Cardiac septum (tissue), 1 donor: ENCODE measurements around the gene TLL1. TPM values are rescaled to one million over a fixed set of nuclear protein-coding genes. Genes with fewer than 3 reads are reported as not detected.

Experiments used
- DNase-seq: peaks from one replicate; pipeline ENCODE4 v3.0.0-alpha.2; 2020; ENCODE audit warnings: low spot score
- intact Hi-C: fragments of 100-400 bp; cut with DNase I; formaldehyde crosslinking; loops from one replicate; pipeline ENCODE4 v1.14.0; 2022
- long read RNA-seq: library from polyadenylated mRNA; unstranded; transcript quantifications from one replicate; pipeline ENCODE4 v2.0.0, GENCODE V29; 2021
- total RNA-seq: library from RNA; stranded (reverse); fragmentation: NEBNext Ultra II Directional; extraction: Animal tissue kit (Norgen Biotek cat#: 25700); gene quantifications from one replicate; pipeline ENCODE4 v1.2.1, GENCODE V29; 2021
- donor health status: DM: no; HTN: no; CAD: no.

Gene TLL1
- 0.67 TPM for total RNA-seq
- long read RNA-seq, partial matches to known transcripts: 1 of 1 reads
- long read RNA-seq, other reads (novel, unspliced or antisense): 0 of 1 reads

GRCh38 chr4:165872461-165873297, at the start of gene TLL1:
Gene TLL1, plus strand, starts transcription at chr4:165873237. Its CDS starts 668 bp downstream, at chr4:165873905.
- intact Hi-C loops: no loop called here
- no peak for DNase-seq

- no peak for DNase-seq
These were observed 46.9 kb upstream of the TLL1 start for GRCh38 chr4:165826166-165826565.

DNA sequence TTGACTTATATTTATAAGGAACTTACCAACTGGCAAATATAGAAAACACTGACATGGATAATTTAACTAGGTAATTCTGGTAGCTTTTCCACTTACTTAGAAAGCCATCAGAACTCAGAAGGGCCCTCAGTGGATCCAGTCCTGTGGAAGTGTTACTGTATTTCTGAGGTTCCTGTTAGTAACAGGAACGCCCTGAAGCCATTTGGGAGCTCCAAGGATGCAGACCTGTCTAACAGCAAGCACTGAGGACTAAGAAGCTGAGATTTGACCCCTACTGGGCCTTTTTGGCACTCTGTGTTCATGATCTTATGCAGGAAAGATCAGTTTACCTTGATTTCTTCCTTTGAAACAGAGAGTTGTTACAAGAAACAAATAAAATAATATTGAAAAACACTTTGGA, 46.0 kb upstream of the TLL1 start:
- no peak for DNase-seq
- intact Hi-C loops: no loop called here

More at GRCh38 chr4:165826166-165826565, 46.9 kb upstream of the TLL1 start:
- intact Hi-C loops: no loop called here

DNA sequence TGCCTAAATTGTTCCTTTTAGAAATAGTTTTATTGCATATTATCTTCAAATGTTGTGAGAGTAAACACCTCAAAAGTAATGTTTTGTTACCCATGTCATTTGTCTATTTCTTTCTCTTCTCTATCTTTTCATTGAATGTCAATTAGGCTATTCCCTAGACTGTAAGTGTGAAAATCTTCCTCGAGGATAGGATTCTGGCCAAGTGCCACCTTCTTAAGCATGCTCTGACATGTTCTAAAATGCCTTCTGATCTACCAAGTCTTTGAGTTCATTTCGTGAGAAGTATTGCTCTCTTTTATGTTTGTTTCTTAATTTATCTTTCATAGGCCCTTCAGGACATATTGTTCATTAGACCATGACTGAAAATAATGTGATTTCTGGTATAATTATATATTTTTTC, 44.1 kb upstream of the TLL1 start:
- intact Hi-C loops: no loop called here
- DNase-seq: no peak

- no peak for DNase-seq
- intact Hi-C loops: no loop called here
These were observed 38.9 kb upstream of the TLL1 start for GRCh38 chr4:165834116-165834515.

GRCh38 chr4:165838575-165838974, 34.5 kb upstream of the TLL1 start:
- no peak for DNase-seq
- intact Hi-C loops: no loop called here

- DNase-seq: no peak
- intact Hi-C loops: loop anchor here (10.0 kb wide), 1 partner anchor 215 kb away; no protein-coding TSS in a partner anchor
These were observed 33.3 kb upstream of the TLL1 start for GRCh38 chr4:165839615-165840333.

DNA sequence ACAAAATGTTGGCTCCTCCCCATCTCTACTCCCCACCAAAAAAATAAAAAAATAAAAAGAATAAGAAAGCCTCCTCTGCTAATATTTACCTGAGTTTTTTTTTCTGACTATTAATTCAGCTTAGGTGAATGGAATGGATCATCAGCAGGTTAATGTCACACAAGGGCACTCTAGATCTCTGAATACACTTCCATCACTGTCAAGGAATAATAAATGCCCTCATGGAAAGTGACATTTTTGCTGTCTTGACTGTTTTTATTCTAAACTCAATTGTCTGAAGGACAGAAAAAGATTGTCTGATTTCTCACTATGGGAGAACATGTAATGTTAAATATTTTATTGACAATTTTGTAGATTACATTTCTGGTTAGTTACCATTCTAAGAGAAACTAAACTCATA, 30.4 kb upstream of the TLL1 start:
- no peak for DNase-seq
- intact Hi-C loops: loop anchor here (10.0 kb wide), 1 partner anchor 218 kb away; no protein-coding TSS in a partner anchor

- no peak for DNase-seq
- intact Hi-C loops: loop anchor here (10.0 kb wide), 1 partner anchor 219 kb away; no protein-coding TSS in a partner anchor
These were observed 28.9 kb upstream of the TLL1 start for GRCh38 chr4:165844161-165844560.

DNA sequence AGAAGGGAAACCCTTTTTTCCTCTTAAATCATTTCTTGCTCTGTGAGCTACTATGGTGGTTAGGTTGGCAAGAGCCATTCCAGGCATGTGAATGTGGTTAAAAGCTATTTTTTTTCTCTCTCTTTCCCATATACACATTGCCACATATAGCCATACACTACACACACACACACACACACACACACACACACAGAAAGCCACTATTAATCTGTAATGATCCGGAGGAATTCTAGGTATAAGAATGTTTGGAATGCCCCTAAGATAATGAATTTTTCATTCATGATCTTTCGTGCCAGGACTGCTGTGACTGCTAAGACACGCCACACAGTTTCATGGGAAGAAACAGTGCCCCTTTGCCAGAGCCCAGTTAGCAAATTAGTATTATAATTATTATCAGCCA, 21.8 kb upstream of the TLL1 start:
- intact Hi-C loops: no loop called here
- no peak for DNase-seq

- no peak for DNase-seq
- intact Hi-C loops: no loop called here
These were observed 17.8 kb upstream of the TLL1 start for GRCh38 chr4:165855191-165855590.

DNA sequence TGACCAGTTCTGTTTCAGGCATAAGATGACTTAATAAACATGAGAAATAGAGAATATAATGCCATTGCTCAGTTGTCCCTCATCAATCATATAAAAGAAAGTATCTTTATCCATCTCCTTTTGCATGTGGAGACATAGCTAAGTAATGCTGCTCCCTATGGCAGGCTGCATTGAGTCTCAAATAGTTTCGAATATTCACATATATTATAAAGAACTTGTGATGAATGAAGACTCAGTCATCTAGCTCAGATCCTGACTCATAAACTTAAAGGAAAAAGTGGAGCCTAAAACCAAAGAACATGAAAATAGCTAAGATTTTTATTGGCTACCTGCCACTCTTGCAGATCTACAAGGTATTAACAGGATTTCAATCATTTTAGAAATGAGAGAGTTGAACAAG, 11.7 kb upstream of the TLL1 start:
- intact Hi-C loops: no loop called here
- DNase-seq: no peak

GRCh38 chr4:165864271-165864670, 8.8 kb upstream of the TLL1 start:
- intact Hi-C loops: no loop called here
- no peak for DNase-seq

- intact Hi-C loops: no loop called here
- DNase-seq: no peak
These were observed 6.9 kb upstream of the TLL1 start for GRCh38 chr4:165866019-165866650.

DNA sequence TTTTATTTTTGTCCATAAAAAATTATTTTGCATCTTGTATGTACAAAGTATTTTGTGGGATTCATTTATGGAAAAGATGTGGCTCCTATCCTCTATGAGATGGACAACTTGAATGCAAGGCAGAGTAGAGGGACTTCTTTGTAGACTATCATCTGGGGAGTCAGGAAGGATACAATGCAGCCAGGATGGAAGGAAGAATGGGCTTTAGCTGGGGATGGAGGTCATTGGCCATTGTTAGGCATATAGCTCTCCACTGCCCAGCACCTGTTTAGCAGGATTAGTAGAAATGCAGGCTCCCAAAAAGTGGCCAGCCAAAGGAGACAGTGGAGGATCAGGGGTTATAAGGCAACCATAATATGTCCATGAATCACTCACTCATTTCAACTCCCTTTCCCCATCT, 5.1 kb upstream of the TLL1 start:
- no peak for DNase-seq
- intact Hi-C loops: no loop called here

DNA sequence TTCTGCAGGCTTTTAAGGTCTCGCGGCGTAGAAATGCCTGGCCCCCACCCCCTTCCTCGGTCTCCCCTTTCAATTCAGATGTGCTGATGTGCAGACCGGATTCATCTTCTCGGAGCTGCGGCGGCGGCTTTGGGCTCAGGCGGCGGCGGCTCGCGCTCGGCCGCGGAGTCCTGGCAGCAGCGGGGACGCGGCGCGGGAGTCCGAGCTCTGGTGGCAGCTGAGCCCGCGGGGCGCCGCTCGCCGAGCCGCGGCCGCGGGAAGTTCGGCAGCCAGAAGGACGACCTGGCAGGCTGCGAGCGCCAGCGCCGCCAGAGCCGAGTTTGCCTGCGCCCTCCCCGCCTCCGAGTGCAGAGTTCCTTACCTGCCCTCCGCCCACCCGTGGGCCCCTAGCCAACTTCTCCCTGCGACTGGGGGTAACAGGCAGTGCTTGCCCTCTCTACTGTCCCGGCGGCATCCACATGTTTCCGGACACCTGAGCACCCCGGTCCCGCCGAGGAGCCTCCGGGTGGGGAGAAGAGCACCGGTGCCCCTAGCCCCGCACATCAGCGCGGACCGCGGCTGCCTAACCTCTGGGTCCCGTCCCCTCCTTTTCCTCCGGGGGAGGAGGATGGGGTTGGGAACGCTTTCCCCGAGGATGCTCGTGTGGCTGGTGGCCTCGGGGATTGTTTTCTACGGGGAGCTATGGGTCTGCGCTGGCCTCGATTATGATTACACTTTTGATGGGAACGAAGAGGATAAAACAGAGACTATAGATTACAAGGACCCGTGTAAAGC, 448 bp downstream of the TLL1 start:
- intact Hi-C loops: no loop called here
- DNase-seq: no peak

- intact Hi-C loops: no loop called here
- no peak for DNase-seq
These were observed 1.2 kb downstream of the TLL1 start for GRCh38 chr4:165874072-165874790.

DNA sequence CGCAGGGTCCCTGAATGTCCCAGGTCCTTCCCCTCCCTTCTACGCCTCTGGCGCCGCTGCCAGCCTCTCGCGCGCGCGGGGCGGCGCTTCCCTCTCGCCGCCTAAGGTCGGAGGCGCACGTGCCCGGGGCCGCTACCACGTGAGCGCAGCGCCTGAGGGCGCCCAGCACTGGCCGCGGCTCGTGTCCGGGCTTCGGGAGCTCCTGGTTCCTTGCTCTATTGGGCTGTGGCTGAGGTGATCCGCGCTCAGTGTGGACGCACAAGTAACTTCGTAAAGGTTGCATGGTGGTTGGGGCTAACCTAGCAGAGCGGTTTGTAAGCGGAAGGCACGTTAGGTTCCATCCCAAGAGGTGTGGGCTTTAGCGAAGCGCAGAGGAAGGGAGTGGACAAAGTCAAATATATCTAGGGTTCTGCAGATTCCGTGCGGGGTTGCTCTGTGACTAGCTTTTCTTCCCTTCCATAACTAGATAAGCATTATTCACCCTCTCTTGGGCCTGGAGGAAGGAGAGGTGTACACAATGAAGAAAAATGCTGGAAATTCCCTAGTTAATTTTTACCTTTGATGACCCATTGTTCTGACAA, 1.8 kb downstream of the TLL1 start:
- no peak for DNase-seq
- intact Hi-C loops: no loop called here

GRCh38 chr4:165875446-165875845, 2.4 kb downstream of the TLL1 start:
- intact Hi-C loops: no loop called here
- no peak for DNase-seq
